HG03520 (cell line): Measurements from ENCODE around the gene TMEM225B.
"Not testable (repeated sequence)": the region's sequence is repeated elsewhere in the genome, so short reads cannot be mapped to it uniquely, and the experiment has no call there.

Experiments
- ATAC-seq: cut with Tn5 transposase; IDR thresholded peaks from one replicate; pipeline ENCODE4 v1.9.1; 2021; ENCODE audit warnings: mild to moderate bottlenecking, moderate library complexity; ENCODE audit not compliant: unreplicated experiment

TMEM225B gene

GRCh38 chr7:99597762-99598501 is at the start of gene TMEM225B:
Gene TMEM225B (plus strand): TSS chr7:99598267. CDS start chr7:99604389, 6,122 bp downstream.
- no peak for ATAC-seq

- ATAC-seq, result not testable (repeated sequence)
Measured at GRCh38 chr7:99549545-99549944, 48.5 kb upstream of the TMEM225B start.

GRCh38 chr7:99551334-99551733 is 46.7 kb upstream of the TMEM225B start:
- no peak for ATAC-seq

GRCh38 chr7:99551767-99552463 is 46.2 kb upstream of the TMEM225B start, which contains the start of gene FAM200A:
Gene FAM200A (minus strand): TSS chr7:99552114. CDS start chr7:99548407, 3,707 bp downstream.
- ATAC-seq, result peak; percentile 82

GRCh38 chr7:99553039-99553438 is 45.0 kb upstream of the TMEM225B start:
- ATAC-seq, result no peak

GRCh38 chr7:99554939-99555338 is 43.1 kb upstream of the TMEM225B start:
- ATAC-seq, result no peak

- ATAC-seq, result no peak
Measured at GRCh38 chr7:99557196-99557607, 40.9 kb upstream of the TMEM225B start.

GRCh38 chr7:99557940-99558305 is 40.1 kb upstream of the TMEM225B start:
- peak; percentile 34 for ATAC-seq

- ATAC-seq, result peak; percentile 57
Measured at GRCh38 chr7:99558306-99559174, 39.5 kb upstream of the TMEM225B start, which contains the start of gene ZNF655. Gene ZNF655 (plus strand): TSS chr7:99558642. CDS start chr7:99560560, 1,918 bp downstream.

- ATAC-seq, result no peak
Measured at GRCh38 chr7:99559175-99559915, 38.7 kb upstream of the TMEM225B start.

- ATAC-seq, result no peak
Measured at GRCh38 chr7:99560834-99561736, 37.0 kb upstream of the TMEM225B start.

GRCh38 chr7:99561737-99562051 is 36.4 kb upstream of the TMEM225B start:
- ATAC-seq, result no peak

- no peak for ATAC-seq
Measured at GRCh38 chr7:99562114-99562784, 35.8 kb upstream of the TMEM225B start.

- no peak for ATAC-seq
Measured at GRCh38 chr7:99562832-99563231, 35.2 kb upstream of the TMEM225B start.

GRCh38 chr7:99563650-99564049 is 34.4 kb upstream of the TMEM225B start:
- ATAC-seq, result no peak

GRCh38 chr7:99568770-99569169 is 29.3 kb upstream of the TMEM225B start:
- not testable (repeated sequence) for ATAC-seq

- no peak for ATAC-seq
Measured at GRCh38 chr7:99571768-99572167, 26.3 kb upstream of the TMEM225B start.

- ATAC-seq, result no peak
Measured at GRCh38 chr7:99573257-99573656, 24.8 kb upstream of the TMEM225B start.

GRCh38 chr7:99576251-99576650 is 21.8 kb upstream of the TMEM225B start:
- no peak for ATAC-seq
